H1 (cell line): Measurements from ENCODE around the gene ACVR2A. TPM values are rescaled to one million over a fixed set of nuclear protein-coding genes. Genes with fewer than 3 reads are reported as not detected.

Source experiments
- CTCF ChIA-PET: fragments of 300-600 bp; sonication (Branson Sonifier 250); formaldehyde crosslinking; loops from one replicate; lab custom pipeline; 2021; ENCODE audit not compliant: partially characterized antibody; lab: Charles Lee
- POLR2A ChIA-PET: fragments of 300-600 bp; sonication (Branson Sonifier 250); formaldehyde crosslinking; loops from one replicate; lab custom pipeline; 2021; ENCODE audit warnings: inconsistent platforms; ENCODE audit not compliant: partially characterized antibody; lab: Charles Lee
- DNase-seq, 2 experiments: peaks; one replicate each; pipeline versions ENCODE4 v3.0.0 to v3.0.0-alpha.2; 2010 to 2022; ENCODE audit warnings: low spot score in 2 of 2, low read depth in 1 of 2, mixed read lengths in 1 of 2
- FAIRE-seq: peaks from 2 replicates; lab custom pipeline; 2011; peaks lifted over from hg19 to GRCh38; lab: Jason Lieb, UNC
- H2AFZ ChIP-seq: 2 replicates; pipeline ENCODE4 v1.8.1; 2012; ENCODE audit warnings: low read length, inconsistent platforms
- H2AK5ac ChIP-seq: 2 replicates; pipeline ENCODE4 v1.6.1; 2013; ENCODE audit warnings: low read depth, low read length
- H2BK120ac ChIP-seq: replicated peaks from 2 replicates; pipeline ENCODE3; 2013; ENCODE audit warnings: low read depth, low read length, inconsistent platforms
- H2BK12ac ChIP-seq: 2 replicates; pipeline ENCODE4 v1.6.1; 2013; ENCODE audit warnings: low read depth, low read length
- H2BK15ac ChIP-seq: 2 replicates; pipeline ENCODE4 v1.6.1; 2013; ENCODE audit warnings: low read length
- H2BK20ac ChIP-seq: 2 replicates; pipeline ENCODE4 v1.6.1; 2013; ENCODE audit warnings: low read length
- H2BK5ac ChIP-seq: 2 replicates; pipeline ENCODE4 v1.6.1; 2013; ENCODE audit warnings: low read depth, low read length
- H3K14ac ChIP-seq: 2 replicates; pipeline ENCODE4 v1.6.1; 2013; ENCODE audit warnings: inconsistent platforms; ENCODE audit not compliant: insufficient read length
- H3K18ac ChIP-seq: 2 replicates; pipeline ENCODE4 v1.6.1; 2013; ENCODE audit warnings: low read length; ENCODE audit errors: extremely low read depth
- H3K23ac ChIP-seq: 2 replicates; pipeline ENCODE4 v1.6.1; 2013; ENCODE audit warnings: inconsistent platforms; ENCODE audit not compliant: insufficient read length
- H3K23me2 ChIP-seq: 2 replicates; pipeline ENCODE4 v1.6.1; 2013; ENCODE audit warnings: low read depth, low read length
- H3K27ac ChIP-seq: 2 replicates; pipeline ENCODE4 v1.6.1; 2011; ENCODE audit warnings: low read depth, low read length, inconsistent platforms
- H3K27me3 ChIP-seq, 4 experiments: replicated peaks in 1 of 4; 1 replicate in 1 of 4; 2 replicates in 3 of 4; pipeline versions ENCODE4 v1.6.1 to v1.8.1; 2011 to 2013; ENCODE audit warnings: low read length in 3 of 4, mild to moderate bottlenecking in 3 of 4, inconsistent platforms in 2 of 4, mixed read lengths in 2 of 4, moderate library complexity in 1 of 4; ENCODE audit not compliant: control insufficient read depth in 3 of 4, insufficient read depth in 3 of 4; ENCODE audit errors: extremely low read depth in 1 of 4
- H3K36me3 ChIP-seq, 4 experiments: 2 replicates each; pipeline versions ENCODE4 v1.6.1 to v1.8.1; 2011 to 2013; ENCODE audit warnings: mild to moderate bottlenecking in 4 of 4, low read length in 3 of 4, moderate library complexity in 2 of 4, control low read depth in 1 of 4, inconsistent platforms in 1 of 4; ENCODE audit not compliant: insufficient read depth in 4 of 4, control insufficient read depth in 2 of 4
- H3K4ac ChIP-seq: replicated peaks from 2 replicates; pipeline ENCODE3; 2013; ENCODE audit warnings: low read length, low read depth, mixed read lengths, inconsistent platforms; ENCODE audit not compliant: insufficient read length
- H3K4me1 ChIP-seq, 4 experiments: replicated peaks in 1 of 4; 1 replicate in 1 of 4; 2 replicates in 3 of 4; pipeline versions ENCODE4 v1.6.1 to v1.8.1; 2011 to 2013; ENCODE audit warnings: low read length in 3 of 4, inconsistent platforms in 2 of 4, mixed read lengths in 1 of 4; ENCODE audit not compliant: insufficient read depth in 4 of 4, control insufficient read depth in 3 of 4
- H3K4me2 ChIP-seq, 2 experiments: 2 replicates each; pipeline versions ENCODE4 v1.6.1 to v1.8.1; 2011 to 2013; ENCODE audit warnings: low read depth in 2 of 2, low read length in 2 of 2, control low read depth in 1 of 2, inconsistent platforms in 1 of 2, mild to moderate bottlenecking in 1 of 2; ENCODE audit not compliant: insufficient read depth in 1 of 2
- H3K4me3 ChIP-seq, 4 experiments: fragments of 200-600, 300-600 bp in 1 of 4; sonication (generic), shearing (Covaris generic), sonication (Bioruptor Twin) in 1 of 4; 2 replicates each; pipeline versions ENCODE4 v1.5.1 to v1.8.1; 2011 to 2016; ENCODE audit warnings: low read length in 4 of 4, low read depth in 3 of 4, control low read depth in 2 of 4, inconsistent platforms in 2 of 4, mild to moderate bottlenecking in 2 of 4, mixed read lengths in 1 of 4, moderate library complexity in 1 of 4; ENCODE audit not compliant: insufficient read depth in 2 of 4; ENCODE audit errors: extremely low read depth in 1 of 4
- H3K56ac ChIP-seq: replicated peaks from 2 replicates; pipeline ENCODE3; 2013; ENCODE audit warnings: low read depth, mild to moderate bottlenecking, mixed read lengths, low read length, inconsistent platforms; ENCODE audit not compliant: insufficient read length
- H3K79me1 ChIP-seq: 2 replicates; pipeline ENCODE4 v1.6.1; 2013; ENCODE audit warnings: low read depth, low read length, control low read depth
- H3K79me2 ChIP-seq, 2 experiments: 2 replicates each; pipeline versions ENCODE4 v1.6.1 to v1.8.1; 2012 to 2013; ENCODE audit warnings: low read length in 2 of 2, mild to moderate bottlenecking in 2 of 2, inconsistent platforms in 1 of 2; ENCODE audit not compliant: insufficient read depth in 2 of 2, control insufficient read depth in 1 of 2
- H3K9ac ChIP-seq, 4 experiments: replicated peaks in 1 of 4; 1 replicate in 1 of 4; 2 replicates in 3 of 4; pipeline versions ENCODE4 v1.6.1 to v1.8.1; 2011 to 2013; ENCODE audit warnings: low read depth in 3 of 4, low read length in 3 of 4, control low read depth in 2 of 4, mild to moderate bottlenecking in 2 of 4, moderate library complexity in 2 of 4, inconsistent platforms in 1 of 4; ENCODE audit errors: extremely low read depth in 1 of 4
- H3K9me3 ChIP-seq, 2 experiments: 2 replicates each; pipeline versions ENCODE4 v1.6.1 to v1.8.1; 2012 to 2013; ENCODE audit warnings: mild to moderate bottlenecking in 2 of 2, moderate library complexity in 2 of 2, control low read depth in 1 of 2, inconsistent platforms in 1 of 2, low read depth in 1 of 2, low read length in 1 of 2, mixed read lengths in 1 of 2; ENCODE audit not compliant: insufficient read depth in 2 of 2
- H4K20me1 ChIP-seq, 2 experiments: replicated peaks in 1 of 2; 2 replicates each; pipeline versions ENCODE3 to v1.8.1; 2011 to 2013; ENCODE audit warnings: inconsistent platforms in 2 of 2, low read length in 2 of 2, mild to moderate bottlenecking in 1 of 2; ENCODE audit not compliant: insufficient read depth in 2 of 2, control insufficient read depth in 1 of 2
- H4K5ac ChIP-seq: 2 replicates; pipeline ENCODE4 v1.6.1; 2013; ENCODE audit warnings: low read length, low read depth, mixed read lengths, inconsistent platforms; ENCODE audit not compliant: insufficient read length
- H4K8ac ChIP-seq: 2 replicates; pipeline ENCODE4 v1.8.0; 2013; ENCODE audit warnings: mild to moderate bottlenecking, moderate library complexity, low read length, inconsistent platforms; ENCODE audit not compliant: insufficient read depth; ENCODE audit errors: extremely low read depth
- H4K91ac ChIP-seq: replicated peaks from 2 replicates; pipeline ENCODE3; 2013; ENCODE audit warnings: low read length, mixed read lengths, inconsistent platforms; ENCODE audit not compliant: insufficient read length
- CEBPB ChIP-seq: IDR thresholded peaks from 2 replicates; pipeline ENCODE4 v1.6.1; 2012; ENCODE audit warnings: low read depth, low read length
- POLR2A ChIP-seq, 2 experiments: IDR thresholded peaks; 1 replicate in 1 of 2; 2 replicates in 1 of 2; pipeline ENCODE4 v1.6.1; 2011; ENCODE audit warnings: low read depth in 2 of 2, low read length in 2 of 2, mild to moderate bottlenecking in 2 of 2; ENCODE audit errors: control extremely low read depth in 1 of 2
- RXRA ChIP-seq: IDR thresholded peaks from 2 replicates; pipeline ENCODE4 v1.6.1; 2011; ENCODE audit warnings: low read depth, mild to moderate bottlenecking, low read length, moderate library complexity; ENCODE audit not compliant: insufficient read depth
- TAF1 ChIP-seq: IDR thresholded peaks from 2 replicates; pipeline ENCODE4 v1.6.1; 2011; ENCODE audit warnings: mild to moderate bottlenecking, low read depth, low read length
- TBP ChIP-seq: IDR thresholded peaks from 2 replicates; pipeline ENCODE4 v1.6.1; 2011; ENCODE audit warnings: low read depth, low read length, improper control_type of control experiment
- TCF12 ChIP-seq: IDR thresholded peaks from 2 replicates; pipeline ENCODE4 v1.6.1; 2011; ENCODE audit warnings: low read depth, mild to moderate bottlenecking, low read length
- polyA plus RNA-seq, 7 experiments: library from polyadenylated mRNA; depleted of rRNA in 3 of 7; stranded (reverse) in 5 of 7; unstranded in 2 of 7; fragments of >200 nt in 5 of 7; fragments of 200-250 nt in 2 of 7; gene quantifications; 1 replicate in 5 of 7; 2 replicates in 1 of 7; 4 replicates in 1 of 7; pipeline versions ENCODE4 v1.2.1 to v1.2.3, GENCODE V29; 2011 to 2013; ENCODE audit warnings: missing spikeins in 2 of 7, mixed read lengths in 2 of 7
- total RNA-seq: library from RNA; stranded (reverse); fragmentation: NEBNext Ultra II Directional; extraction: Animal tissue kit (Norgen Biotek cat#: 25700); gene quantifications from 2 replicates; pipeline ENCODE4 v1.2.1, GENCODE V29; 2021
- TF ChIP-seq, protein P1 (sequence below): IDR thresholded peaks from 2 replicates; pipeline ENCODE4 v1.6.1; 2012; ENCODE audit warnings: inconsistent platforms

ACVR2A gene
- total and polyA plus RNA-seq, 2 of the 8 experiments (the other 6 are each of a cell fraction or from before 2014, with no cell fraction given): 3.4 to 18.1 TPM

DNA sequence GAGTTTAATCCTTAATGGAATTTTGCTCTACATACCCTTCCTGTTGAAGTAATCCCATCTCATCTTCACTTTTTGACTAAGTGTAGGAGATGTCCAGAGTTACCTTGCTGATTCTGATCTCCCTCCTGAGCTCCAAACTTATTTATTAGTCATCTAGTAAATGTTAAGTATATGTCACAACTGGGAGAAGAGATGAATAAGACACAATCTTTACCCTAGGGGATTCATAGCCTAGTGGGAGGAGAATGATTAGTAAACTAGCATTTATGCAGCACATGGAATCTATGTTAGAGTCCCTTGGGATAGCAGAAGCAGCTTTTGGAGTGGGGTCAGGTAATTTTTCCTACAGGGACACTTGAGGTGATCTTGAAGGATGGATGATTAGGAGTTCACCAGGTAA lies 20.7 kb downstream of the ACVR2A start:
- H3K23ac ChIP-seq: no peak overlapping the region
- no peak overlapping the region for H3K14ac ChIP-seq
- H3K4ac ChIP-seq: no peak overlapping the region
- H3K9me3 ChIP-seq: no peaks in the 10 kb centered on the region
- FAIRE-seq: no peak
- H3K27ac ChIP-seq: no peak overlapping the region
- peaks cover 3% of the 10 kb centered on the region; the same call in 1 of the 2 replicates for H3K79me1 ChIP-seq
- no peaks in the 10 kb centered on the region for H3K27me3 ChIP-seq
- H4K20me1 ChIP-seq: peaks cover 0 to 2% of the 10 kb centered on the region in 2 experiments
- no peak overlapping the region for H3K18ac ChIP-seq
- no peak for DNase-seq
- H2BK15ac ChIP-seq: no peak overlapping the region
- H2AK5ac ChIP-seq: no peak overlapping the region
- H2AFZ ChIP-seq: no peak overlapping the region
- H2BK5ac ChIP-seq: no peak overlapping the region
- H3K4me3 ChIP-seq: no peak overlapping the region
- no peak overlapping the region for H4K91ac ChIP-seq
- CTCF ChIA-PET: interaction anchor here (0.7 kb wide), 1 partner anchor 11 kb away, joined by 3 read pairs; no protein-coding TSS in a partner anchor
- no peak overlapping the region for H2BK12ac ChIP-seq
- H3K23me2 ChIP-seq: peaks cover 2% of the 10 kb centered on the region; the same call in 1 of the 2 replicates
- no peak overlapping the region for H4K8ac ChIP-seq
- H3K36me3 ChIP-seq: no peaks in the 10 kb centered on the region
- no peak overlapping the region for H2BK20ac ChIP-seq
- no peak overlapping the region for H2BK120ac ChIP-seq
- no peak overlapping the region for H3K4me2 ChIP-seq
- H3K79me2 ChIP-seq: peaks cover 7 to 99% of the 10 kb centered on the region in 2 experiments
- H3K4me1 ChIP-seq: peaks cover 0 to 13% (median 8%) of the 10 kb centered on the region in 4 experiments; a peak in 4 of 7 replicates
- no peak for TF ChIP-seq POLR2A (IDR thresholded peaks at IDR 0.05; ENCODE audit: control extremely low read depth in 1 of 2, low read depth in 2 of 2, low read length in 2 of 2)
- no peak for TF ChIP-seq TBP
- TF ChIP-seq CEBPB: no peak
- no peak for TF ChIP-seq TAF1
- TF ChIP-seq, protein P1, sequence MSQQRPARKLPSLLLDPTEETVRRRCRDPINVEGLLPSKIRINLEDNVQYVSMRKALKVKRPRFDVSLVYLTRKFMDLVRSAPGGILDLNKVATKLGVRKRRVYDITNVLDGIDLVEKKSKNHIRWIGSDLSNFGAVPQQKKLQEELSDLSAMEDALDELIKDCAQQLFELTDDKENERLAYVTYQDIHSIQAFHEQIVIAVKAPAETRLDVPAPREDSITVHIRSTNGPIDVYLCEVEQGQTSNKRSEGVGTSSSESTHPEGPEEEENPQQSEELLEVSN: no peak
- TF ChIP-seq TCF12: no peak
- no peak for TF ChIP-seq RXRA
- H4K5ac ChIP-seq: no peak overlapping the region
- POLR2A ChIA-PET: interaction anchor here (0.8 kb wide), 1 partner anchor 9 kb away, joined by 3 read pairs; no protein-coding TSS in a partner anchor
- H3K56ac ChIP-seq: no peak overlapping the region
- no peak overlapping the region for H3K9ac ChIP-seq
